ENCODE results near the gene GMNN.
"Not testable (repeated sequence)": the region's sequence is repeated elsewhere in the genome, so short reads cannot be mapped to it uniquely, and the experiment has no call there.

The GMNN gene

DNA sequence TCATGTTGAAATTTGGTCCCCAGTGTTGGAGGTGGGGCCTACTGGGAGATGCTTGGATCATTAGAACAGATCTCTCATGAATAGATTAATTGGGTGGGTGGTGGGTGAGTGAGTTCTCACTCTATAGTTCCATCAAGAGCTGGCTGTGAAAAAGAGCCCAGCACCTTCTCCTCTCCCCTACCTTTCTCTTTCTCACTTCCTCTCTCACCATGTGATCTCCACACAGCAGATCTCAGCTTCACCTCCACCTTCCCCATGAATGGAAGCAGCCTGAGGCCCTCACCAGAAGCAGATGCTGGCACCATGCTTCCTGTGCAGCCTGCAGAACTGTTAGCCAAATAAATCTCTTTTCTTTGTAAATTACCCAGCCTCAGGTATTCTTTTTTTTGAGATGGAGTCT, 12.9 kb upstream of the GMNN start:
- no peak for DNase-seq (ENCODE audit: low spot score)

- DNase-seq (ENCODE audit: low spot score): no peak
Observed at GRCh38 chr6:24763578-24763977, 11.2 kb upstream of the GMNN start.

GRCh38 chr6:24764833-24765828, 9.6 kb upstream of the GMNN start:
- not testable (repeated sequence) for DNase-seq (ENCODE audit: low spot score)

DNA sequence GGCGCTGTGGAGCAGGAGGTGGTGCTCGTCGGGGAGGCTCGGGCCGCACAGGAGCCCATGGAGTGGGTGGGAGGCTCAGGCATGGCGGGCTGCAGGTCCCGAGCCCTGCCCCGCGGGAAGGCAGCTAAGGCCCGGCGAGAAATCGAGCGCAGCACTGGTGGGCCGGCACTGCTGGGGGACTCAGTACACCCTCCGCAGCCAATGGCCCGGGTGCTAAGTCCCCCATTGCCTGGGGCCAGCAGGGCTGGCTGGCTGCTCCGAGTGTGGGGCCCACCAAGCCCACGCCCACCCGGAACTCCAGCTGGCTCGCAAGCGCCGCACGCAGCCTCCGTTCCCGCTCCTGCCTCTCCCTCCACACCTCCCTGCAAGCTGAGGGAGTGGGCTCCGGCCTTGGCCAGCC, 8.8 kb upstream of the GMNN start:
- not testable (repeated sequence) for DNase-seq (ENCODE audit: low spot score)

GRCh38 chr6:24766680-24767462, 7.9 kb upstream of the GMNN start:
- DNase-seq (ENCODE audit: low spot score): peak; percentile 42

GRCh38 chr6:24768361-24768760, 6.4 kb upstream of the GMNN start:
- no peak for DNase-seq (ENCODE audit: low spot score)

GRCh38 chr6:24775520-24776058, 852 bp downstream of the GMNN start:
- no peak for DNase-seq (ENCODE audit: low spot score)

DNA sequence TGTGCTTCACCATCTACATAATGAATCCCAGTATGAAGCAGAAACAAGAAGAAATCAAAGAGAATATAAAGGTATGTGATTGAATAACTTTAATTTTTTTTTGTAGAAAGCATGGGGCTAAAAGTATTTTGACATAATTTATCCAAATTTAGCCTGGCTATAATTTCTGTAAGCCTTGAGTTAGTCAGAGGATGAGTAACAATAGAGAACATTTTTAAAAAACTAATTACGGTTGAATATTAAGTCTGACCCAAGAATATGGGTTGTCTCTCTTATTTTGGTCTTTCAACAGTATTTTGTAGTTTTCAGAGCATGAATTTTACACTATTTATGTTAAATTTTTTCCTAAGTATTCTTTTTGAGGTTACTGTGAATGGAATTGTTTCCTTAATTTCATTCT, 2.5 kb downstream of the GMNN start:
- no peak for DNase-seq (ENCODE audit: low spot score)

- no peak for DNase-seq (ENCODE audit: low spot score)
Observed at GRCh38 chr6:24778121-24778520, 3.4 kb downstream of the GMNN start.

- no peak for DNase-seq (ENCODE audit: low spot score)
Observed at GRCh38 chr6:24778878-24779277, 4.1 kb downstream of the GMNN start.

DNA sequence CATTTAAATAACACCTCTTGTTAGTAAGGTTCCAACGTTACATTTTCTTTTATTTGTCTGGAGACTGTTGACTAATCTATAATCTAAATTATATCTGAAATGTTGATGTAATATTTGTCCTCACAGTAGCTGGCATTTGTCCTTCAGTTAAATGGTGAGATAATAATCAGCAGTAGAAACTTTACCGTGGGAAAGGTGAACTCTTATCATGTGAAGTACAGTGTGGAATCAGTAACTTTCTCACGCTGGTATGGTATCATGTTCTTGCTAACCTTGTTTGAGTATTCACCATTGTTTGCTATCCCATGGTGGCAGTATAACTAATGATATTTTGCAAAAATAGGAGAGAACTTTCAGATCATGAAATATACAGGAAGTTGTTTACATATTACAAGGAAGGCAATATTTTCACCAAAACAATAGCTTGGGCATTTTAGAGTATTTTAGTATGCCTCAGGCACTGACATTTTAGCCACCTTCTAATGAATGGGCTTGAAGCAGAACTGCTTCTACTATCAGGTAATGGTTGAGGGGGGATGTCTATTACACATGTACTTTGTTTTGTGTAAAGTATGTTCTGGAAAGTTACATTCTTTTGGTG, 4.8 kb downstream of the GMNN start:
- no peak for DNase-seq (ENCODE audit: low spot score)

- DNase-seq (ENCODE audit: low spot score): no peak
Observed at GRCh38 chr6:24780206-24780605, 5.5 kb downstream of the GMNN start.

GRCh38 chr6:24788031-24788665, 13.4 kb downstream of the GMNN start:
- DNase-seq (ENCODE audit: low spot score): no peak

- no peak for DNase-seq (ENCODE audit: low spot score)
Observed at GRCh38 chr6:24795106-24795505, 20.4 kb downstream of the GMNN start.

DNA sequence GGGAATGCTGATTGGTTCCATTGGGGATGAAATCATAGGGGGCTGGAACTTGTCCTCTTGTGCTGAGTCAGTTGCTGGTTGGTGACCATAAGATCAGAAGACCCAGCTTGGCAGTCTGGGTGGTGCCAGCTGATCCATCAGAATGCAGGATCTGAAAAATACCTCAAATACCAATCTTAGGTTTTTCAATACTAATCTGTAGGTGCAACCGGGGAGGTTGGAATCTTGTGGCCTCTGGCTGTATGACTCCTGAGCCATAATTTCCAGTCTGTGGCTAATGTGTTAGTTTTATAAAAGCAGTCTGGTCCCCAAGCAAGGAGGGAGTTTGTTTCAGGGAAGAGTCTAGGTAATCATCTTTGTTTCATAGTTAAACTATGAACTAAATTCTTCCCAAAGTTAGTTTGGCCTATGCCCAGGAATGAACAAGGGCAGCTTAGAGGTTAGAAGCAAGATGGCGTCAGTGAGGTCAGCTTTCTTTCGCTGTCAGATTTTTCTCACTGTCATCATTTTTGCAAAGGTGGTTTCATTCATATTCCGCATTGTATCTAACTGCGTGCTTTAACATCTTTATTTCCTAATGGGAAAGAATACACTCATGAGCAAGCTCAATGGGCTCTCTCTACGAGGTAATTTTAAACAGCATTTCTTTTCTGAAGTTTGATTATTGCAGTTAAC, 22.0 kb downstream of the GMNN start:
- DNase-seq (ENCODE audit: low spot score): no peak

GRCh38 chr6:24797596-24798216, 23.0 kb downstream of the GMNN start:
- no peak for DNase-seq (ENCODE audit: low spot score)

DNA sequence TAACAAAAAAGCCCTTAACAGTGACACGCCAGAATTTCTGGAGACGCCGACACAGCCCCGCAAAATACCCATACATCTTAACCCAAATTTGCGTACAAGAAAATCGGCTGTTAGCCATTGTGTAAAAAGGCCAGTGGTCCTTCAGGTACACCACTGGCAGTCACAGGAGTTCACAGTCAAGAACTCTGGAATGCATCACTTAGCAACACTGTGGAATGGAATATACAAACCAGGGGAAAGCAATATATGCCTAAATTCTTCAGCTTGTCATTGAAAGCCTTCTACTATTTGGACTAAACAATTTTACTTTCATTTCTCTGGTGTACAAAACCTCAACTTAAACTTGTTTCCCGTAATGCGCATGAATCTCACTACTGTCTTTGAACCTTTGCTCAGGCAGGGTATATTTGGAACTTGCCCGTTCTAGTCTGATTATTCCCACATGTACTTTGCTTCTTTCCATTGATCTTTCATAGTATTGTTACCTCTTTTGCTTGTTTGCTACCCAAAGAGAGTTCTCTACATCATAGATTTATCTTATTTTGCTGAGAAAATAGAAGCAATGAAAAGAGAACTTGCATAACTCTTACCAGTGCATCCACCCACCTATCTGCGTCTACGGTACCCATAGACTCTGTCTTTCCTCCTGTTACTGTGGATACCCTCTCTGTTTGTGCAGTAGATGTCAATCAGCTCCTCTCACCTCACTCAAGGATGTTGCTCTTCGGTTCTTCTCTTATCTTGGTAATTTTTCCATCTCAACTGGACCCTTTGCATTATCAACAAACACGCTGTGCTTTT, 24.2 kb downstream of the GMNN start, which contains the start of gene ARMH2:
Gene ARMH2 (minus strand): TSS at position 178 of the 801 bp plus-strand sequence. CDS start 60 bp downstream, at position 118.
- DNase-seq (ENCODE audit: low spot score): no peak

GRCh38 chr6:24799541-24799915, 24.8 kb downstream of the GMNN start:
- no peak for DNase-seq (ENCODE audit: low spot score)

- DNase-seq (ENCODE audit: low spot score): no peak
Observed at GRCh38 chr6:24802271-24803059, 27.7 kb downstream of the GMNN start.
